ENCODE data around the gene PYHIN1. TPM values are rescaled to one million over a fixed set of nuclear protein-coding genes. Genes with fewer than 3 reads are reported as not detected.

PYHIN1 gene
- polyA plus RNA-seq, 4 donors: 0.17 to 0.29 (median 0.23) TPM

DNA sequence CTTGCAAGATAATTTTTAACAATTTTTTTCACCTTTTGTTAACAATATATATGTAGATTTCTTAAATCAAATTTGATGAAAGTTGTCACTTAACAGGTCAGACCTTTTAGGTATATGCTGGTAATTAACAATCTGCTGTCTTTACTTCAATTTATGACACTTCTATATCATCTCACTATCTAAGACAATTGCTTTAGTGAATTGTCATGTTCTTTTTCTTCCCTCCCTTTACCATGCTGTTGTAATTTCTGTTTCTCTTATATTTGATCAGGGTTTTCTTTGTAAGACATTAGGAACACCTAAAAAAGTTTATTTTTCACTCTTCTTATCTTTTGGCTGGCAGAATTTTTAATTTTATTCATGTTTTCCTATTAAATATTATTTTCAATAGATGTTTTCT is 80.4 kb downstream of the PYHIN1 start:
- DNase-seq (ENCODE audit: low read depth in 4 of 4, low spot score in 2 of 4): no peak

DNA sequence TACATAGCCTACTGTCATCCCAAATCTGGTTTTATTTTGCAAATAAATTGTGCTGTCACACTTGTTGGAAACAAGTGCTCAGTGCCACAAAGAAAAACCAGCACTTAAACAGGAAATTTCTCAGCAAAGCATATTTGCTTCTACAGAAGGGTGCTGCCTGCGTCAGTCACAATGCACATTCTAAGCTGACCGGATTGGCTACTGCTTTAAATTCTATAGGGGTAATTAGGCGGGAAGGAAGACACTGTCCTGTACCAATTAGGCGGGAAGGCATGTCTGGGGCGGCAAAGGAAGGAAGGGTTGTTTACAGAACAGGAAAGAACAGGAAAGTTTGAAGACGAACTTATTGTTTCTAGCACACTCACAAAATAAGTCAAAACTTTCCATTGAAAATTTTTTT is 81.1 kb downstream of the PYHIN1 start:
- no peak for DNase-seq (ENCODE audit: low read depth in 4 of 4, low spot score in 2 of 4)

DNA sequence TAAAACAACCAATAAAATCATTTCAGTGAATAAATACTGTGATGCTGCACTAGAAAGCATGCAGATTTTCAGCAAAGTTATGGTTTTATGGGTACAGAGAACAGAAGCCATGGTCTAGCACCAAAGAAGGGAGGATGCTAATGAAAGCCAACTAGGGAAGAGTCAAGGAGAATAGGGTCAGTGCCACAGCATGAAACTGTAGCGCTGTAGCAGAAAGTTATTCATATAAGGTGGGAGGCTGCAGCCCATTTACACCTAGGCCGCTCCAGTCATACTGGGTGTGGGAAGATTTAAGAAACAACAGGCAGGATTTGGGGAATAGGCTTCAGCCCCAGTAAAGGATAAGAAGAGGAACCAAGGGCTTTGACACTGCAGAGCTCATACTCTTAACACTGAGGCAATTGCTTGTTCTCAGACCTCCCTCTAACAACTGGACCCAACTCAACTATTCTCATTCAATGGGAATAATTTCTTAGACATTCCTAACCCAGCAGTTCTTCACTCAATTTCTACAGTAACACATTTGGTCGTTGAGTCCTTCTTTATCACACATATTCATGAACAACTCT is 82.7 kb downstream of the PYHIN1 start:
- DNase-seq (ENCODE audit: low read depth in 4 of 4, low spot score in 2 of 4): no peak

DNA sequence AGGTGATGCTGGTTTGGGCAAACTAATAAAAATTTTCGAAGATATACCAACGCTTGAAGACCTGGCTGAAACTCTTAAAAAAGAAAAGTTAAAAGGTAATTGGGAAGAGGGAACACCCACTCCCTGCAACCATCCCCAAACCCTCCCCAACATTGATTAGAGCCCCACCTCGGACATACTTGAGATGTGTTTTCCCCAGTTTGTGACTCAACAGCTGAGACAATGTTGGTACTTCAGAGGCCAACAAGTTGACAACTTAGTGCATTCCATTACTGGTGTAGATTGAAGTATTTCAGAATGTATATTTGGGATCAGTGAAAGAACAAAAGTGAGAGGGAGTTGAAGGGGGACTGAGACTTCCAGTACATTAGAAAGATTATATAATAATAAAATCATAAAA is 83.5 kb downstream of the PYHIN1 start:
- no peak for DNase-seq (ENCODE audit: low read depth in 4 of 4, low spot score in 2 of 4)

DNA sequence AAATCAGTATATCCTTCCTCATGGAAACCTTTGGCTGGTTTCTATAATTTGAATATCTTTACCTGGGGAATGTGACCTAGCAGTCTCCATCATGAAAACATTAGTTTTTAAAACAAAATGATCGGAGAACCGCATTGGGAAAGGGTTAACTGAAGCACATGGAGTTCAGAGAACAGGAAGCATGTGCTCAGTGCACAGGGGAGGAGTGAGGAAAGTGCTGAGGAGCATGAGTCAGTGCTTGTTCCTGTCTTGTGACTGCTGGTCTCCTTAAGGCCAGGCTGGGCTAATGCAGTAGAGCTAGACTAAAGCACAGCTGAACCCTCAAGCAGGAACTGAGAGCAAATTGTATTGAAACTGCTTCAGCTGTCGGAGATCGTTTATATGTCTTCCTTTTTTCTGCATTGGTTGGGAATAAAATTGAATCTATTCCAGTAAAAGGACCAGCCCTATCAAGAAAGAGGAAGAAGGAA is 84.1 kb downstream of the PYHIN1 start:
- no peak for DNase-seq (ENCODE audit: low read depth in 4 of 4, low spot score in 2 of 4)

DNA sequence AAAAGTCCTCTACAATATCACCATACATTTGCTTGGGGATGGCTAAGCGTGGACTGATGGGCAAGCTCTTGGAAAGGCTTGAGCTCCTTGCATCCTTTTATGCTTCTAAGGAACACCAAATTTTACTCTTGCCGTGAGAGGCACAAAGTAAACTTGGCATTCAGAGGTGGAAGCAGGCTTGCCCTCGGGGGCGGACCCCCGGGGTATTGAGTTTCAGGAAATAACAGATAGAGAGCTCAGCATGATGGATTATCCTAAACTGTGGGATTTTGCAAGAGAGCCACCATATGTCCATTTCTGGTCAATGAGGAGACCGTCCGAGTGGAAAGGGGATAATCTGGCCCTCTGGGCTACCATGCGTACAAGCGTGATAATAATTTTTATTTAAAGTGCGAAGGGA is 92.4 kb downstream of the PYHIN1 start:
- DNase-seq (ENCODE audit: low read depth in 4 of 4, low spot score in 2 of 4): no peak

DNA sequence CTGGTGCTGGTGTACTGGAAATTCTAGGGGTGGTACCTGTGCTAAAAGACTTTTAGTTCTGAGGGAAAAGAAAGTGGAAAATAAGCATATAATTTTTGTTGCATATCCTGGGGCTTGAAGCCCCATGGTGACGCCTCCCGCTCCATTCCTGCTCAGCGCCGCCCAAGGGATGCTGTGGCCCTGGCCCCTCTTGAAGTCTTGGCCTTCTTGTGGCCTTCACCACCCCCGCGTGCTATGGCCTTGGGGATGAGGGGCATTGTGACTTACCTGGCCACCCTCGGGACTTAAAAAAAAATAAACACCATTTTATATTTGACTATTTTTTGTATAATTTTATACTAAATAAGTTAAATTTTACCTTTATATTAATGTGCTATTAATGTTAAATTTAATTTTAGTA is 93.7 kb downstream of the PYHIN1 start:
- DNase-seq (ENCODE audit: low read depth in 4 of 4, low spot score in 2 of 4): no peak

Other genes starting within 250 kb of the PYHIN1 start
- gene SPTA1, start 244.8 kb upstream of the PYHIN1 start, polyA plus RNA-seq (ENCODE audit: insufficient read length in 4 of 4): 1 to 10 TPM; 1.1 to 5.9 (median 1.8) TPM
- not detected for gene OR6K2, start 230.9 kb upstream of the PYHIN1 start, polyA plus RNA-seq (ENCODE audit: insufficient read length in 4 of 4)
- under 1 TPM in 3 of 4 donors, not detected in 1; 0.07 to 0.14 (median 0.08) TPM for gene OR6K3, start 210.8 kb upstream of the PYHIN1 start, polyA plus RNA-seq (ENCODE audit: insufficient read length in 4 of 4)
- not detected for gene OR6K6, start 176.8 kb upstream of the PYHIN1 start, polyA plus RNA-seq (ENCODE audit: insufficient read length in 4 of 4)
- under 1 TPM in 1 of 4 donors, not detected in 3; 0.06 TPM for gene OR6N1, start 159.4 kb upstream of the PYHIN1 start, polyA plus RNA-seq (ENCODE audit: insufficient read length in 4 of 4)
- not detected for gene OR6N2, start 150.3 kb upstream of the PYHIN1 start, polyA plus RNA-seq (ENCODE audit: insufficient read length in 4 of 4)
- gene MNDA, start 100.2 kb upstream of the PYHIN1 start, polyA plus RNA-seq (ENCODE audit: insufficient read length in 4 of 4): 1 to 10 TPM; 2.9 to 4.8 (median 3.5) TPM
- 10 to 100 TPM; 54.9 to 66.2 (median 62.9) TPM for gene IFI16, start 78.4 kb downstream of the PYHIN1 start, polyA plus RNA-seq (ENCODE audit: insufficient read length in 4 of 4)
- under 1 TPM in 3 of 4 donors, not detected in 1; 0.17 to 0.45 (median 0.24) TPM for gene AIM2, start 145.2 kb downstream of the PYHIN1 start, polyA plus RNA-seq (ENCODE audit: insufficient read length in 4 of 4)
- gene CADM3, start 240.1 kb downstream of the PYHIN1 start, polyA plus RNA-seq (ENCODE audit: insufficient read length in 4 of 4): under 1 TPM; 0.04 to 0.57 (median 0.09) TPM